Neural cell (in vitro differentiated cells): Measurements from ENCODE around the gene UIMC1.

Source experiments
- EP300 ChIP-seq: fragments of 450-650 bp; conservative IDR thresholded peaks from 2 replicates; pipeline ENCODE4 v1.6.1; 2014; ENCODE audit warnings: antibody characterized with exemption, mild to moderate bottlenecking, moderate library complexity; ENCODE audit not compliant: poor library complexity, severe bottlenecking
- EZH2 ChIP-seq: fragments of 200-600, 300-800 bp; shearing (Covaris generic), sonication (generic); IDR thresholded peaks from 2 replicates; pipeline ENCODE4 v1.6.1; 2014; ENCODE audit warnings: antibody characterized with exemption, low read length, borderline replicate concordance, mild to moderate bottlenecking; ENCODE audit not compliant: insufficient read depth, poor library complexity, severe bottlenecking
- POLR2AphosphoS5 ChIP-seq: IDR thresholded peaks from 2 replicates; pipeline ENCODE4 v1.6.1; 2012
- TAF1 ChIP-seq: IDR thresholded peaks from 2 replicates; pipeline ENCODE4 v1.6.1; 2012; ENCODE audit warnings: low read depth
- TF ChIP-seq, protein P1 (sequence below): IDR thresholded peaks from 2 replicates; pipeline ENCODE4 v1.6.1; 2012; ENCODE audit warnings: borderline replicate concordance
- TF ChIP-seq, protein P2 (sequence below): fragments of 450-650 bp; IDR thresholded peaks from 2 replicates; pipeline ENCODE4 v1.5.1; 2014; ENCODE audit warnings: antibody characterized with exemption, mild to moderate bottlenecking, moderate library complexity; ENCODE audit not compliant: poor library complexity, severe bottlenecking

GRCh38 chr5:176995896-176996767 lies 10.4 kb downstream of the UIMC1 start:
- TF ChIP-seq EZH2 (no peak), POLR2AphosphoS5 (no peak), TAF1 (no peak), EP300 (no peak)
- TF ChIP-seq, protein P1, sequence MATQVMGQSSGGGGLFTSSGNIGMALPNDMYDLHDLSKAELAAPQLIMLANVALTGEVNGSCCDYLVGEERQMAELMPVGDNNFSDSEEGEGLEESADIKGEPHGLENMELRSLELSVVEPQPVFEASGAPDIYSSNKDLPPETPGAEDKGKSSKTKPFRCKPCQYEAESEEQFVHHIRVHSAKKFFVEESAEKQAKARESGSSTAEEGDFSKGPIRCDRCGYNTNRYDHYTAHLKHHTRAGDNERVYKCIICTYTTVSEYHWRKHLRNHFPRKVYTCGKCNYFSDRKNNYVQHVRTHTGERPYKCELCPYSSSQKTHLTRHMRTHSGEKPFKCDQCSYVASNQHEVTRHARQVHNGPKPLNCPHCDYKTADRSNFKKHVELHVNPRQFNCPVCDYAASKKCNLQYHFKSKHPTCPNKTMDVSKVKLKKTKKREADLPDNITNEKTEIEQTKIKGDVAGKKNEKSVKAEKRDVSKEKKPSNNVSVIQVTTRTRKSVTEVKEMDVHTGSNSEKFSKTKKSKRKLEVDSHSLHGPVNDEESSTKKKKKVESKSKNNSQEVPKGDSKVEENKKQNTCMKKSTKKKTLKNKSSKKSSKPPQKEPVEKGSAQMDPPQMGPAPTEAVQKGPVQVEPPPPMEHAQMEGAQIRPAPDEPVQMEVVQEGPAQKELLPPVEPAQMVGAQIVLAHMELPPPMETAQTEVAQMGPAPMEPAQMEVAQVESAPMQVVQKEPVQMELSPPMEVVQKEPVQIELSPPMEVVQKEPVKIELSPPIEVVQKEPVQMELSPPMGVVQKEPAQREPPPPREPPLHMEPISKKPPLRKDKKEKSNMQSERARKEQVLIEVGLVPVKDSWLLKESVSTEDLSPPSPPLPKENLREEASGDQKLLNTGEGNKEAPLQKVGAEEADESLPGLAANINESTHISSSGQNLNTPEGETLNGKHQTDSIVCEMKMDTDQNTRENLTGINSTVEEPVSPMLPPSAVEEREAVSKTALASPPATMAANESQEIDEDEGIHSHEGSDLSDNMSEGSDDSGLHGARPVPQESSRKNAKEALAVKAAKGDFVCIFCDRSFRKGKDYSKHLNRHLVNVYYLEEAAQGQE: no peak
- TF ChIP-seq, protein P2, sequence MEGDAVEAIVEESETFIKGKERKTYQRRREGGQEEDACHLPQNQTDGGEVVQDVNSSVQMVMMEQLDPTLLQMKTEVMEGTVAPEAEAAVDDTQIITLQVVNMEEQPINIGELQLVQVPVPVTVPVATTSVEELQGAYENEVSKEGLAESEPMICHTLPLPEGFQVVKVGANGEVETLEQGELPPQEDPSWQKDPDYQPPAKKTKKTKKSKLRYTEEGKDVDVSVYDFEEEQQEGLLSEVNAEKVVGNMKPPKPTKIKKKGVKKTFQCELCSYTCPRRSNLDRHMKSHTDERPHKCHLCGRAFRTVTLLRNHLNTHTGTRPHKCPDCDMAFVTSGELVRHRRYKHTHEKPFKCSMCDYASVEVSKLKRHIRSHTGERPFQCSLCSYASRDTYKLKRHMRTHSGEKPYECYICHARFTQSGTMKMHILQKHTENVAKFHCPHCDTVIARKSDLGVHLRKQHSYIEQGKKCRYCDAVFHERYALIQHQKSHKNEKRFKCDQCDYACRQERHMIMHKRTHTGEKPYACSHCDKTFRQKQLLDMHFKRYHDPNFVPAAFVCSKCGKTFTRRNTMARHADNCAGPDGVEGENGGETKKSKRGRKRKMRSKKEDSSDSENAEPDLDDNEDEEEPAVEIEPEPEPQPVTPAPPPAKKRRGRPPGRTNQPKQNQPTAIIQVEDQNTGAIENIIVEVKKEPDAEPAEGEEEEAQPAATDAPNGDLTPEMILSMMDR: no peak
